ENCODE results near the gene HIBADH.

GRCh38 chr7:27601217-27601616 is 61.5 kb downstream of the HIBADH start:
- TF ChIP-seq CTCF (conservative IDR thresholded peaks at IDR 0.05; ENCODE audit: low read length) (no peak), EZH2phosphoT487 (IDR thresholded peaks at IDR 0.05; ENCODE audit: borderline replicate concordance) (no peak)

All from Loucy (cell line).